Measurements from ENCODE around the gene GGCT.

GGCT gene

DNA sequence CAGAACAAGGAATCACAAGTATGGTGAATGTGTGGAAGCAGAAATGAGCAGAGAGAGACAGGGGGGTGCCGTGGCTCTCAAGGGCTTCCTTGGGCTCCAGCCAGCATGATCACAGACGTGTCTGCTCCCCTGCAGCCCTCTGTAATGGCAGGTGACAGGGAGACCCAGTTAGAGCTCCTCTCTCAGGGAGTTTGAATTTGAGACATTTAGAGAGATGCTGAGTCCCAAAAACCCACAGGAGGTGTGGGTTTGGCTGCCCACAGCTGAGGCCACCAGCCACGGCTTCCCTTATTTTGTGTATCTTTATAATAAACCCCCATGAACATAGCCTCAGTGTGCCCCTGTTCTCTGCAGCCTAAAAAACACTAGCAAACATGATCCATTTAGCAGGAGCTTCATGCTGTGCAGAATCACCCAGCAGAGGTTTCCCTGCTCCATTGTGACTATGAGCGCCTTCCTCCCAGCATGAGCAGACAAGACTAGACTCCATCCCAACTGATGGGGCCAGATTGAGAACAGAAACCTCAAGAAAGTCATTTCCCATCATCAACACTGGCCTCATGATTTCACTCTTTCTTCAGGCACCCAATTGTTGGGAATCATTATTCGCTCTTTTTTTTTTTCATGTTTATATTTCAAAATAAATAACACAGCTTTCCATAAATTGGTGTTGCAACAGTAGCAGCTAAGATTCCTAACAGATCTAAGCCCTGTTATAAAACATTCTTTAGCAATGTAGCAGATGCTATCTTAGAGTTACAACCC lies 39.4 kb downstream of the GGCT start:
- TF ChIP-seq GATA3 (IDR thresholded peaks at IDR 0.05; ENCODE audit: low read depth, low read length) (no peak), GATA2 (IDR thresholded peaks at IDR 0.05; ENCODE audit: low read depth, low read length) (no peak)

- TF ChIP-seq GATA3 (IDR thresholded peaks at IDR 0.05; ENCODE audit: low read depth, low read length) (no peak), GATA2 (IDR thresholded peaks at IDR 0.05; ENCODE audit: low read depth, low read length) (no peak)
Measured at GRCh38 chr7:30464231-30464671, 40.4 kb downstream of the GGCT start.

DNA sequence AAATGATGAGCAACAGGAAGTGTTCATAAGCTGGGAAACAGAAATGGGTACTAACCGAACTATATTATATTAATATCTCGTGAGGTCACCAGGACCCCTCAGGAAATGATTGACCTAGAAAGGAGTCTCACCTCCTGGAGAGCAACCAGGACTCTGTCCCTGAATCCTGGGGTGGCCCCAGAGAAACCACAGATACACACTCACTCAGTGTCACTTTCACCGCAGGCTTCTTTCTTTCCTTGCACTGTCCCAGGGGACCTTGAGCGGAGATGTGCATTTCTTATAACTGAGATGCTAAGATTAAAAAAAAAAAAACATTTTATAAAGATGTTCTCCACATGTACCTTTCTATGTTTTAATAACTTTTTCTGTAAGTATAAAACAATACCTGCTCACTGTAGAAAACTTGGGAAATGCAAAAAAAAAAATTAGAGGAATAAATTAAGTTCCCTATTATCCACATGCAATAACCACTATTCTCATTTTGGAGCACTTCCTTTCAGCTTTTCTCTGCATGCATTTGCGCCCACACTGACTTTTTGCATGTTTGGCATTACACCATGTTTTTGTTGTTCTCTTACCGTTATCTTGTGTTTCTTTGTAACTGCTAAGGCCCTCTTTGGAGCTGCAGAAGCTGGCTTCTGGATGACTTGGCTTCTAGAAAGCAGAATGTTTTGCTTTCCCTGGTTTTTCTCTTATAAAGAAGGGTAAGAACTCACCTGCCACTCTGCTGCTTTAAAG lies 41.1 kb downstream of the GGCT start:
- TF ChIP-seq GATA2 (IDR thresholded peaks at IDR 0.05; ENCODE audit: low read depth, low read length) (no peak), GATA3 (IDR thresholded peaks at IDR 0.05; ENCODE audit: low read depth, low read length) (no peak)

GRCh38 chr7:30462179-30462578 lies 42.5 kb downstream of the GGCT start:
- TF ChIP-seq GATA3 (IDR thresholded peaks at IDR 0.05; ENCODE audit: low read depth, low read length) (no peak), GATA2 (IDR thresholded peaks at IDR 0.05; ENCODE audit: low read depth, low read length) (no peak)

- TF ChIP-seq GATA3 (IDR thresholded peaks at IDR 0.05; ENCODE audit: low read depth, low read length), result no peak
- TF ChIP-seq GATA2 (IDR thresholded peaks at IDR 0.05; ENCODE audit: low read depth, low read length), result no peak
Measured at GRCh38 chr7:30460246-30460633, 44.4 kb downstream of the GGCT start.

- TF ChIP-seq GATA2 (IDR thresholded peaks at IDR 0.05; ENCODE audit: low read depth, low read length) (peak; percentile 96), GATA3 (IDR thresholded peaks at IDR 0.05; ENCODE audit: low read depth, low read length) (peak; percentile 93)
Measured at GRCh38 chr7:30459591-30460245, 44.9 kb downstream of the GGCT start.

GRCh38 chr7:30458311-30458710 lies 46.3 kb downstream of the GGCT start:
- TF ChIP-seq GATA3 (IDR thresholded peaks at IDR 0.05; ENCODE audit: low read depth, low read length), result no peak
- no peak for TF ChIP-seq GATA2 (IDR thresholded peaks at IDR 0.05; ENCODE audit: low read depth, low read length)

GRCh38 chr7:30453921-30454320 lies 50.7 kb downstream of the GGCT start:
- TF ChIP-seq GATA2 (IDR thresholded peaks at IDR 0.05; ENCODE audit: low read depth, low read length), result no peak
- TF ChIP-seq GATA3 (IDR thresholded peaks at IDR 0.05; ENCODE audit: low read depth, low read length), result no peak

DNA sequence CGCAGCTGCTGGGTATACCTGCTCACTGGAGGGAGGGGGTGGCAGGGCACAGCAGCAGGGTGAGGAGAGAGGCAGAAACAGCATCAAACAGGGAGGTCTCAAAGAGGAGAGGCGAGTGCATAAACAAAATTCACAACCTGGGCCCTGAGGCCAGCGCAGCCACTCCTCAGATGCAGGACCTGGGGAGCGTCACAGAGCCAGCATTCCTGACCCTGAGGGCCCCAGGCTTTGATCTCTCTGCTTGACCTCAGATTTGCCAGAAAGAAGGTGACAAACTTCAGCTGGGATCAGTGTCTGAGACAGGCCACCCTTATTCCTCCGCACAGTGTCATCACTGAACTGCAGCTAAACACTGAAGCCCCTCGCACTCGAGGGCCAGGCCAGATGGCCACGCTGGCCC lies 51.6 kb downstream of the GGCT start:
- TF ChIP-seq GATA2 (IDR thresholded peaks at IDR 0.05; ENCODE audit: low read depth, low read length), result no peak

GRCh38 chr7:30452280-30452930 lies 52.2 kb downstream of the GGCT start:
- TF ChIP-seq GATA2 (IDR thresholded peaks at IDR 0.05; ENCODE audit: low read depth, low read length), result no peak
- TF ChIP-seq GATA3 (IDR thresholded peaks at IDR 0.05; ENCODE audit: low read depth, low read length), result no peak

- TF ChIP-seq GATA3 (IDR thresholded peaks at IDR 0.05; ENCODE audit: low read depth, low read length) (no peak), GATA2 (IDR thresholded peaks at IDR 0.05; ENCODE audit: low read depth, low read length) (no peak)
Measured at GRCh38 chr7:30451539-30452279, 52.9 kb downstream of the GGCT start.

- TF ChIP-seq GATA2 (IDR thresholded peaks at IDR 0.05; ENCODE audit: low read depth, low read length) (no peak), GATA3 (IDR thresholded peaks at IDR 0.05; ENCODE audit: low read depth, low read length) (no peak)
Measured at GRCh38 chr7:30450983-30451497, 53.6 kb downstream of the GGCT start.

- no peak for TF ChIP-seq GATA2 (IDR thresholded peaks at IDR 0.05; ENCODE audit: low read depth, low read length)
- TF ChIP-seq GATA3 (IDR thresholded peaks at IDR 0.05; ENCODE audit: low read depth, low read length), result no peak
Measured at GRCh38 chr7:30450240-30450982, 54.2 kb downstream of the GGCT start.

Data from SH-SY5Y (cell line).